AG04450 (cell line): ENCODE measurements around the gene TMEM175. TPM values are rescaled to one million over a fixed set of nuclear protein-coding genes. Genes with fewer than 3 reads are reported as not detected.

ENCODE experiments used
- CTCF ChIA-PET: fragments of 300-600, 350-600 bp; formaldehyde crosslinking; extraction: SDS; loops from one replicate; lab custom pipeline; 2022; ENCODE audit warnings: antibody characterized with exemption, inconsistent platforms; lab: Charles Lee
- POLR2A ChIA-PET: fragments of 350-600 bp; formaldehyde crosslinking; extraction: SDS; loops from one replicate; lab custom pipeline; 2021; ENCODE audit warnings: antibody characterized with exemption, inconsistent platforms; lab: Yijun Ruan, JAX
- DNase-seq: peaks from one replicate; pipeline ENCODE4 v3.0.0-alpha.2; 2011; ENCODE audit warnings: low read depth, low spot score
- H3K27ac ChIP-seq: one replicate; pipeline ENCODE4 v1.5.1; 2012; ENCODE audit warnings: low read depth, low read length, control low read depth
- H3K27me3 ChIP-seq: one replicate; pipeline ENCODE4 v1.6.0; 2012; ENCODE audit warnings: low read length; ENCODE audit not compliant: control insufficient read depth, insufficient read depth
- H3K4me3 ChIP-seq: 2 replicates; pipeline ENCODE4 v1.5.1; 2011; ENCODE audit warnings: mild to moderate bottlenecking, low read depth, low read length, control low read depth
- H3K9me3 ChIP-seq: 2 replicates; pipeline ENCODE4 v1.5.1; 2012; ENCODE audit warnings: low read length; ENCODE audit not compliant: control insufficient read depth, insufficient read depth
- polyA plus RNA-seq: library from polyadenylated mRNA; depleted of rRNA; stranded (reverse); fragments of >200 nt; gene quantifications from 2 replicates; pipeline ENCODE4 v1.2.3, GENCODE V29; 2011
- TF ChIP-seq, protein P1 (sequence below): IDR thresholded peaks from 2 replicates; pipeline ENCODE4 v1.5.1; 2011; ENCODE audit warnings: low read depth, low read length, control low read depth, inconsistent platforms

The TMEM175 gene
- polyA plus RNA-seq, 1 experiment: 27.9 TPM

- Histone ChIP-seq H3K9me3 (peaks cover 12% of the 10 kb centered on the region; the same call in 1 of the 2 replicates), H3K27me3 (no peaks in the 10 kb centered on the region), H3K27ac (no peak overlapping the region), H3K4me3 (no peak overlapping the region)
- TF ChIP-seq, protein P1, sequence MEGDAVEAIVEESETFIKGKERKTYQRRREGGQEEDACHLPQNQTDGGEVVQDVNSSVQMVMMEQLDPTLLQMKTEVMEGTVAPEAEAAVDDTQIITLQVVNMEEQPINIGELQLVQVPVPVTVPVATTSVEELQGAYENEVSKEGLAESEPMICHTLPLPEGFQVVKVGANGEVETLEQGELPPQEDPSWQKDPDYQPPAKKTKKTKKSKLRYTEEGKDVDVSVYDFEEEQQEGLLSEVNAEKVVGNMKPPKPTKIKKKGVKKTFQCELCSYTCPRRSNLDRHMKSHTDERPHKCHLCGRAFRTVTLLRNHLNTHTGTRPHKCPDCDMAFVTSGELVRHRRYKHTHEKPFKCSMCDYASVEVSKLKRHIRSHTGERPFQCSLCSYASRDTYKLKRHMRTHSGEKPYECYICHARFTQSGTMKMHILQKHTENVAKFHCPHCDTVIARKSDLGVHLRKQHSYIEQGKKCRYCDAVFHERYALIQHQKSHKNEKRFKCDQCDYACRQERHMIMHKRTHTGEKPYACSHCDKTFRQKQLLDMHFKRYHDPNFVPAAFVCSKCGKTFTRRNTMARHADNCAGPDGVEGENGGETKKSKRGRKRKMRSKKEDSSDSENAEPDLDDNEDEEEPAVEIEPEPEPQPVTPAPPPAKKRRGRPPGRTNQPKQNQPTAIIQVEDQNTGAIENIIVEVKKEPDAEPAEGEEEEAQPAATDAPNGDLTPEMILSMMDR: no peak
- no peak for DNase-seq
- POLR2A ChIA-PET: no interaction called here
- CTCF ChIA-PET: no interaction called here
These were observed 42.7 kb upstream of the TMEM175 start for GRCh38 chr4:889516-889915.

GRCh38 chr4:890036-890695 lies 42.1 kb upstream of the TMEM175 start:
- ChIA-PET CTCF (no interaction called here), POLR2A (no interaction called here)
- TF ChIP-seq, protein P1: no peak
- no peak for DNase-seq
- Histone ChIP-seq H3K4me3 (no peak overlapping the region), H3K27ac (no peak overlapping the region), H3K27me3 (no peaks in the 10 kb centered on the region), H3K9me3 (peaks cover 12% of the 10 kb centered on the region; the same call in 1 of the 2 replicates)

DNA sequence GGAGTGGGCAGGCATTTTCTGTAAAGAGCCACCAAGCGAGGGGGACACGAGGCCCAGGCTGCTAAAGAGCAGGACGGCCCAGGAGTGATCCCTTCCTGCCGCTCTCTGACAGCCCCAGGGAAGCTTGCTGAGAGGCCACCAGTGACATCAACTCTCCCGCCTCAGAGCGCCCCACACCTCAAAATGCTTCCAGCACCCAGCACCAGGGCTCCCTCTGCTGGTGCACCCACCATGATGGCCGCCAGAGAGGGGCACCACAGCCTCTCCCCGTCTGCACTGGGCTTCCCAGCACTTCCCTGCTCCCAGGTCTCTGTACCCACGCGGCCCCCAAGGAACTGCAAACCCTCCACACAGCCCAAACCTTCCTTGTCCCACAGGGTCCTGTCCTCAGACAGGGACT lies 40.5 kb upstream of the TMEM175 start:
- Histone ChIP-seq H3K27me3 (no peaks in the 10 kb centered on the region), H3K9me3 (peaks cover 12% of the 10 kb centered on the region; the same call in 1 of the 2 replicates), H3K4me3 (no peak overlapping the region), H3K27ac (no peak overlapping the region)
- ChIA-PET CTCF (no interaction called here), POLR2A (no interaction called here)
- TF ChIP-seq, protein P1: peak; percentile 29; the same call in 1 of the 2 replicates
- no peak for DNase-seq

DNA sequence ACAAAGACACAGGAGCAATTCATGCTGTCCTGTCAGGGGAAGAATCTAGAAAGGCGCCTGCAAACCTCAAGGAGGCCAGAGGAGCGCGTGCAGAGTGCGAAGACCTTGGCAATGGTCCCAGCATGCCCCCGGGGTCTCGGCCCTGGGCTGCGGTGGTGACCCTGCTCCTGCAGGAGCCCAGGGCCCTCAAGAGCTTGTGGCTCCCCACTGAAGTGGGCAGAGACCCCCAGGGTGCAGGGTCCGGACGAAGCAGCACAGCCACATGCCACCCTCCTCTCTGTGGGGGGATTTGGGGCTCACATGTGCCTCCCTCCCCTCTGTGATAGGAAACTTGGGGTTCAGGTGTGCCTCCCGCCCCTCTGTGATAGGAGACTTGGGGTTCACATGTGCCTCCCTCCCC lies 39.5 kb upstream of the TMEM175 start:
- Histone ChIP-seq H3K27ac (no peak overlapping the region), H3K4me3 (no peak overlapping the region), H3K27me3 (no peaks in the 10 kb centered on the region), H3K9me3 (peaks cover 12% of the 10 kb centered on the region; the same call in 1 of the 2 replicates)
- ChIA-PET CTCF (no interaction called here), POLR2A (no interaction called here)
- TF ChIP-seq, protein P1: no peak
- no peak for DNase-seq

- no peak overlapping the region for H3K4me3 ChIP-seq
- H3K27ac ChIP-seq: no peak overlapping the region
- POLR2A ChIA-PET: no interaction called here
- DNase-seq: no peak
- TF ChIP-seq, protein P1: no peak
- CTCF ChIA-PET: no interaction called here
- H3K27me3 ChIP-seq: no peaks in the 10 kb centered on the region
- peaks cover 5% of the 10 kb centered on the region; the same call in 1 of the 2 replicates for H3K9me3 ChIP-seq
These were observed 38.8 kb upstream of the TMEM175 start for GRCh38 chr4:893276-893994.
